Measurements from ENCODE around the gene ATP6V0B.

The ATP6V0B gene

GRCh38 chr1:43985984-43986595 lies 11.3 kb downstream of the ATP6V0B start:
- no peak for DNase-seq (ENCODE audit: low spot score)

DNA sequence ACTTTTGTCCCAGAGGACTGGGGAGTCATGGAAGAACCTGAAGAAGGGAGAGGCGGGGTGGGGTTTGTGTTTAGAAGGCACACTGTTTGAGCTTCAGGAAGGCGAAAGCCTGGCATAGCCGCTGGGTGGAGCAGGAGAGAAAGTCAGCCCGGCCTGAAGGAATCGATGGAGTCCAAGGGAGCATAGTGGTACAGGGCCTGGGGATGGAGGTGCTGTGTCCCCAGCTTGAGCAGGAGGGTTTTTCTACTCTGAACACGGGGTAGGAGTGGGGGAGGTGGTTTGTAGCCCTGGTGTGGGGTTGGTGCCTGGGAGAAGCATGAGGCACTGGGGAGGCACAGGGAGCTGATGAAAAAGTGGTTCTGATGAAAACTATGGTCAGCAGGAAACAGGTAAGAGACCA lies 12.0 kb downstream of the ATP6V0B start:
- DNase-seq (ENCODE audit: low spot score), result no peak

DNA sequence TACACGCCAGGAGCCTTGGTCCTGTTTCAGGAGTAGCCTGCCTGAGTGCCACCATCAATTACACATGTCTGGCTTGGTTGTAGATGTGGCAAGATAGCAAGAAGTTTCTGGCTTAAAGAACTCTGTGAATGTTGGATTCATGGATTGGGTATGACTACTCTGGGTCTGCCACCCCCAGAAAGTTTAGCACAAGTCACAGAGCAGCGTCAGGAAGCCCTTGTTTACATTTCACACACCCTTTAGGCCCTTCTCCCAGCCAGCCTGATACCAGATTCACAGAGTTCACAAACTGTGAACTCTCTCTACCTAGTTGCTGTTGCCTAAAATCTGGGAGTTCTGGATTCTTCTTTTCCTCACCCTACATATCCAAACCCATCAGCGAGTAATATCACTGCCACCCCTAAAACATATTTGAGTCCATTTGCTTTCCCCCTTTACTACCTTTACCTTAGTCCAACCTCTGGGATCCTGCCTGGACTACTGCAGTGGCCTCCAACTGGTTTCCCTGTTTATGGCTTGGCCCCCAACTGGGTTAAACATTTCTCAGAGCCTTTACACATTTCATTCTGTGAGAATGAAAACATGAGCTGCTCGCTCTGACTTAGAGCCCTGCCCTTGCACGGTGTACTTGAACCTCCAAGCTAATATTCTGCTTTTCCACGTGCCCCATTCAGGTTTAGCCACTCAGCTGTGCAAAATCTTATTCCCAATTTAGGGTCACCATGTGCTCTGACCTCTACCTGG lies 12.6 kb downstream of the ATP6V0B start:
- no peak for DNase-seq (ENCODE audit: low spot score)

GRCh38 chr1:43990271-43991199 lies 15.8 kb downstream of the ATP6V0B start:
- DNase-seq (ENCODE audit: low spot score), result no peak

GRCh38 chr1:43991200-43991475 lies 16.4 kb downstream of the ATP6V0B start:
- no peak for DNase-seq (ENCODE audit: low spot score)

GRCh38 chr1:43991476-43992231 lies 16.9 kb downstream of the ATP6V0B start, which contains the start of gene CCDC24:
Gene CCDC24 (plus strand): TSS chr1:43991599. CDS start chr1:43991879, 280 bp downstream.
- DNase-seq (ENCODE audit: low spot score), result peak; percentile 48

- no peak for DNase-seq (ENCODE audit: low spot score)
These were observed 17.7 kb downstream of the ATP6V0B start for GRCh38 chr1:43992232-43992995.

DNA sequence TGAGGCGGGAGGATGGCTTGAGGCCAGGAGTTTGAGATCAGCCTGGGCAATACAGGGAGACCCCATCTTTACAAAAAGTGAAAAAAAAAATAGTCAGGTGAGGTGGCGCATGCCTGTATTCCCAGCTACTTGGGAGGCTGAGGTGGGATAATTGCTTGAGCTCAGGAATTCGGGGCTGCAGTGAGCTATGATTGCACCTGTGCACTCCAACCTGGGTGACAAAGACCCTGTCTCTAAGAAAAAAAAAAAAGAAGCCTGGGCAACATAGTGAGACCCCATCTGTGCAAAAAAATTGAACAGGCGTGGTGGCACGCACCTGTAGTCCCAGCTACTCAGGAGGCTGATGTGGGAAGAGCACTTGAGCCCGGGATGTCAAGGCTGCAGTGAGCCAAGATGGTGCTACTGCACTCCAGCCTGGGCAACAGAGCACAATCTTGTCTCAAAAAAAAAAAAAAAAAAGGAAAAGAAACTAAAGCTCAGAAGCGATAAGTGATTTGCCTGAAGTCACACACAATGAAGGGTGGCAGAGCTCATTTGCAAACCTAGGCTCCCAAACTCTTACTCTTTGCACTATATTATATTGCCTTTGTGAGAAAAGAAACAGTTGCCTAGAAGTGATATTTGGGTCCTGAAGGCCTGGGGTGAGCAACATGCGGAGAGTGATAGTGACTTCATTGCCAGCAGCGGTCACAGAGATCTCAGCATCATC lies 18.6 kb downstream of the ATP6V0B start:
- DNase-seq (ENCODE audit: low spot score), result no peak

DNA sequence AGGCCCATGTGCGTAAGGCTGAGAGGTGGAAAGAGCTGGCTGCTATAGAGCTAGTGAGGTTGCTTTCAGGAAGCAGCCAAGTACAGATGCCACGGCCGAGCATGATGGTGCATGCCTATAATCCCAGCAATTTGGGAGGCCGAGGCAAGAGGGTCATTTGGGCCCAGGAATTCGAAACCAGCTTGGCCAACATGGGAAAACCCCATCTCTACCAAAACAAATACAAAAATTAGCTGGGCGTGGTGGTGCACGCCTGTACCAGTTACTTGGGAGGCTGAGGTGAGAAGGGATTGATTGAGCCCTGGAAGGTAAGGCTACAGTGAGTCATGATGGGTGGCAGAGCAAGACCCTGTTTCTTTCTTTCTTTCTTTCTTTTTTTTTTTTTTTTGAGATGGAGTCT lies 19.3 kb downstream of the ATP6V0B start:
- no peak for DNase-seq (ENCODE audit: low spot score)

GRCh38 chr1:43994794-43995790 lies 20.3 kb downstream of the ATP6V0B start:
- DNase-seq (ENCODE audit: low spot score), result no peak

- no peak for DNase-seq (ENCODE audit: low spot score)
These were observed 21.4 kb downstream of the ATP6V0B start for GRCh38 chr1:43995984-43996732.

DNA sequence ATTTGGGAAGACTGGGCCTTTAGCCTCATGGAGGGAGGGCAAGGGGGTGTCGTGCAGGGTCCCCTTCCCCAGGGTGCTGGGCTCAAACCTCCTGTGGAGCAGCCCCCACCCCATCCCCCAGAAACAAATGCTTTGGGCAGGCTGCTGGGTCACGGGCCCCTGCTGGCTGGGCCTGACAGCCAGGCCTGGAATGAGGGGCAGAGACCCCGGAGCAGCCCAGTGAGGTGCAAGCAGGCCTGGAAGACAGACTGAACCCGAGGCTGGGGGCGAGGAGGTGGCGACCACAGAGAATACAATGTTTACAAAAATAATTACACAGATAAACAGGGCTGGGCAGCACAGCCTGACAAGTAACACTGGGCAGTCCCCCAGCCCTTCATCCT lies 22.0 kb downstream of the ATP6V0B start:
- no peak for DNase-seq (ENCODE audit: low spot score)

DNA sequence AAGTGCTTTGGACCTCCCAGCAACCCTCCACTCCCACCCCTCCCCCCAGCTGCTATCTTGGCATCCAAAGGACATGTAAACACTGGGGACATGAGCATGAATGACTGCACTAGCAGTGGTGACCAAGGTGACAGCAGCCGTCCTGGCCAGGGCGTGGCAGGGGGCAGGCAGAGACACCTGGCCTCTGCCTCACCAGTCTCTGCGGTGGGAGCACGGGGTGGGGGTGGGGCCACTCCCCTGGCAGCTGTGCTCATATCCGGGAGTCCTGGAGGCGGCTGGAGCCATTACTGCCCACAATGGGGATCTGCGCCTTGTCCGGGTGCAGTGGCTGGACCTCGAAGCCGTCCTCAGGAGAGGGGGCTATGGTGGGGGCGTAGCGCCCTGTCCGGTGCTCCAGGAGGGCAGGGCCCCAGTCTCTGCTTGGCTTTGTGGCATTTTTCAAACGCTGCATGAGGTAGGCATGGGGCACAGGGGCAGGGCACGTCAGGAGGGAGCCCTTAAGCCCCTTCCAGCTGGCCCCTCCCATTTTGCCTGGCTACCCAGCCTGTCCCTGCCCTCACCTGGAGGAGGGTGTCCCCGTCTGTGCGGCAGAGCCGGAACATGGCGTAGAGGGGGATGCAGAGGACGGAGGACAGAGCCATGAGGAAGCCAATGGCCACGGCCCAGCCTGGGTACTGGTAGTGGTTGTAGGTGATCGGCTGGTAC lies 22.7 kb downstream of the ATP6V0B start:
- no peak for DNase-seq (ENCODE audit: low spot score)

GRCh38 chr1:43998000-43998378 lies 23.2 kb downstream of the ATP6V0B start:
- DNase-seq (ENCODE audit: low spot score), result no peak

- DNase-seq (ENCODE audit: low spot score), result no peak
These were observed 24.7 kb downstream of the ATP6V0B start for GRCh38 chr1:43999455-43999854.

DNA sequence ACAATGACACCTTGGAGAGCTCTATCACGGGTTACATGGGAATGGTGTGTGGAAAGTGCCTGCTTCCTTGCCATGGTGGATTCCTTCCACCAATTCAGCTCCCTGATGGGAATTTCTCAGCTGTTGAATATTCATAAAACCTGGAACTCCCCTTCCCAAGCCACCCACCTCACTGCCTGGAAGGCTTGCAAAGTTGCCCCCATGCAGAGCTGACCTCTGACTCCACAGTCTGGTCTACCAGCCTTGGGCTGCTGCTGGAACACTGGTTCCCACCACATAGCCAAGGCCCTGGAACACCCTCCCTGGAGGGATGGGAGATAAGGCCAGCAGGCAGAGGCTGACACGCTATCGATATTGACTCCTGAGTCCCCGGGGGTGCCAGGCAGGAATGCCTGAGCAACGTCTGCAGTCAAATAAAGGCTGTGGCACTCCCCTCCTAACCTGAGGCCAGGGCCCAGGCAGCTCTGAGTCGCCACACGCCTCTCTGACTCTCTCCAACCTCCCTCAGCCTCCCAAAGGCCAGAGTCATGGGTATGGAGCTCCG lies 25.4 kb downstream of the ATP6V0B start:
- DNase-seq (ENCODE audit: low spot score), result no peak

- no peak for DNase-seq (ENCODE audit: low spot score)
These were observed 27.4 kb downstream of the ATP6V0B start for GRCh38 chr1:44002165-44002564.

GRCh38 chr1:44002606-44003157 lies 27.9 kb downstream of the ATP6V0B start:
- DNase-seq (ENCODE audit: low spot score), result no peak
